Measurements from ENCODE around the gene TAOK1. TPM values are rescaled to one million over a fixed set of nuclear protein-coding genes. Genes with fewer than 3 reads are reported as not detected.

The TAOK1 gene
- total and polyA plus RNA-seq, 9 of the 15 experiments (the other 6 are each of a cell fraction or from before 2014, with no cell fraction given) = 3.2 to 33.1 (median 16.5) TPM

- peak; percentile 18; the same call in 1 of the 2 replicates for TF ChIP-seq ATF7 (IDR thresholded peaks at IDR 0.05)
- peak; percentile 73 for TF ChIP-seq DEAF1 (CRISPR knock-in tag; IDR thresholded peaks at IDR 0.05)
- no peak for TF ChIP-seq HDAC6 (IDR thresholded peaks at IDR 0.05; ENCODE audit: low read depth, low read length)
- no peak for TF ChIP-seq ZNF699 (CRISPR knock-in tag; IDR thresholded peaks at IDR 0.05; ENCODE audit: insufficient replicate concordance)
- TF ChIP-seq CTCF (IDR thresholded peaks at IDR 0.05 in 2 of 3, conservative IDR thresholded peaks at IDR 0.05 in 1 of 3; ENCODE audit: insufficient read depth in 2 of 3, low read depth in 1 of 3, low read length in 3 of 3) = peak; percentile 86 to 89 (median 87)
- no peak for TF ChIP-seq ETV5 (CRISPR knock-in tag; IDR thresholded peaks at IDR 0.05; ENCODE audit: low read depth)
- no peak for TF ChIP-seq ETV6 (IDR thresholded peaks at IDR 0.05; ENCODE audit: borderline replicate concordance in 1 of 2, low read depth in 2 of 2, low read length in 1 of 2)
- no peak for TF ChIP-seq ETV6 (CRISPR knock-in tag; IDR thresholded peaks at IDR 0.05; ENCODE audit: borderline replicate concordance)
- TF ChIP-seq ZBTB49 (CRISPR knock-in tag; IDR thresholded peaks at IDR 0.05; ENCODE audit: borderline replicate concordance) = no peak
- TF ChIP-seq SRSF1 (IDR thresholded peaks at IDR 0.05; ENCODE audit: low read depth, low read length) = no peak
- TF ChIP-seq BHLHE40 (IDR thresholded peaks at IDR 0.05; ENCODE audit: low read length) = peak; percentile 91
- TF ChIP-seq VEZF1 (CRISPR knock-in tag; IDR thresholded peaks at IDR 0.05) = peak; percentile 53
- peak; percentile 17; the same call in 1 of the 2 replicates for TF ChIP-seq CTBP1 (IDR thresholded peaks at IDR 0.05; ENCODE audit: borderline replicate concordance)
- peak; percentile 93 for TF ChIP-seq PKNOX1 (IDR thresholded peaks at IDR 0.05)
- no peak for TF ChIP-seq HMG20A (CRISPR knock-in tag; conservative IDR thresholded peaks at IDR 0.05)
- no peak for TF ChIP-seq ELF4 (CRISPR knock-in tag; IDR thresholded peaks at IDR 0.05)
Observed at GRCh38 chr17:29579866-29580771, 190.0 kb downstream of the TAOK1 start (continued).

Data from K562 (cell line).